Measurements from ENCODE around the gene TCL1A.

The TCL1A gene

GRCh38 chr14:95697764-95698163, 16.2 kb downstream of the TCL1A start:
- no peaks in the 10 kb centered on the region for H3K36me3 ChIP-seq
- no peaks in the 10 kb centered on the region for H3K9me3 ChIP-seq
- no peak for TF ChIP-seq CTCF (IDR thresholded peaks at IDR 0.05)
- no peak overlapping the region for H3K4me3 ChIP-seq (ENCODE audit: low read depth in 1 of 2, low read length in 1 of 2)
- H3K27ac ChIP-seq: no peak overlapping the region
- H3K4me1 ChIP-seq (ENCODE audit: control insufficient read depth in 1 of 2, insufficient read depth in 1 of 2, low read depth in 1 of 2, low read length in 1 of 2): no peaks in the 10 kb centered on the region
- peaks cover 43% of the 10 kb centered on the region for H3K27me3 ChIP-seq

- Histone ChIP-seq H3K36me3 (no peaks in the 10 kb centered on the region), H3K9me3 (no peaks in the 10 kb centered on the region), H3K4me1 (ENCODE audit: control insufficient read depth in 1 of 2, insufficient read depth in 1 of 2, low read depth in 1 of 2, low read length in 1 of 2) (no peaks in the 10 kb centered on the region), H3K27ac (no peak overlapping the region), H3K27me3 (peaks cover 33% of the 10 kb centered on the region), H3K4me3 (ENCODE audit: low read depth in 1 of 2, low read length in 1 of 2) (no peak overlapping the region)
- no peak for TF ChIP-seq CTCF (IDR thresholded peaks at IDR 0.05)
Observed at GRCh38 chr14:95696741-95697140, 17.2 kb downstream of the TCL1A start.

DNA sequence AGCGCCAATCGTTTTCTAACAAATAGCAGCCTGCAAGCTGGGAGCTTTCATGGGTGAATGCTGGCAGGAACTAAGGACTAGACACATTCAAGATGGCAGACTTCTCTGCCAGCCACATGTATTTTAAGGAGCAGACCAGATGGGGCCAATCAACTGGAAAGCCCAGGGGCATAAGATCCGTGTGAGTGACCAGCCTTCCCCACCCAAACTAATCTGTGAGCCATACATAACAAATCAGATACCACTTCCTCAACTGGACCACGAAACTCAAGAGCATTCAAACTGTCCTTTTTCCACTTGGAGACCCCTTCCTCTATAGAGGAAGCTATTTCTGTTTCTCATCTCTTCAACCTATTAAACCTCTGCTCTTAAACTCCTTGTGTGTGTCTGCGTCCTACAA, 18.0 kb downstream of the TCL1A start:
- H3K36me3 ChIP-seq: no peaks in the 10 kb centered on the region
- H3K27ac ChIP-seq: no peak overlapping the region
- H3K27me3 ChIP-seq: peaks cover 25% of the 10 kb centered on the region
- H3K4me3 ChIP-seq (ENCODE audit: low read depth in 1 of 2, low read length in 1 of 2): no peak overlapping the region
- no peaks in the 10 kb centered on the region for H3K9me3 ChIP-seq
- H3K4me1 ChIP-seq (ENCODE audit: control insufficient read depth in 1 of 2, insufficient read depth in 1 of 2, low read depth in 1 of 2, low read length in 1 of 2): no peaks in the 10 kb centered on the region
- no peak for TF ChIP-seq CTCF (IDR thresholded peaks at IDR 0.05)

DNA sequence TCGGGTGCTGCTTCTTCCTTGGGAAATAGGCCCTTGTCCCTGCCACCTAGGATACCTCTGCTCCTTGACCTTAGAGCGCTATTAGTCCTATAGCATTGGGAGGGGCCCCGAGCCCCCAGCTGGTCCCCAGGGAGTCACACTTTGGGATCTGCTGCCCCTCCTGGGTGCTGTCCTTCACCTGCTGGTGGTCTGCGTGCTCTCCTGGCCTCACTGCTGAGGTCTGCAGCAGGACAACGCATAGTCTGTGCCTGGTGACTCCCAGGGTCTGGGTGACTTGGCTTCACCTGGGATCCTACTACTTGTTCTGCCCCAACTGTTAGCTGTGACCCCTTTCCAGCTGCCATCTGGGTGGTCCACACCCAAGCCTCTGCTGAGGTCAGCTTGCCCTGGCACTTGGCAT, 18.9 kb downstream of the TCL1A start:
- H3K9me3 ChIP-seq: no peaks in the 10 kb centered on the region
- no peak for TF ChIP-seq CTCF (IDR thresholded peaks at IDR 0.05)

DNA sequence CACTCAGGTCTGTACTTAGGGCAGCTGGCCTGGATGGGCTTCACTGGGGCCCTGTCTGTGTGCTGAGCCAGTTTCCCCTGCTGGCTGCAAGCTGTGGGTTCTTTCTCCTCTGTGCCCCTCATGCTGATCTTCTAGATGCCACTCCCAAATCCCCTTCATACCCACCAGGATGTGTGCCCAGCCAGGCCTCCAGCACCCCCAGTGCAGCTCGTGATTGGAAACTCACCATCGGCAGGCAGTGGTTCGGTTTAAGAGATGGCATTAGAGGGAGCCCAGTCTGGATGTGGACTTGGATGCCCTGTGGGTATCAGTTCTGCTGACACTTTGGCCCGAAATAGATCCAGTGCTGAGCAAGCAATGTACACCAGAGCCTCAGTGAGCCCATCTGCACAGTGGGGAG, 21.8 kb downstream of the TCL1A start:
- TF ChIP-seq CTCF (IDR thresholded peaks at IDR 0.05): no peak
- no peak overlapping the region for H3K27ac ChIP-seq

More for the DNA sequence above, 18.9 kb downstream of the TCL1A start:
- Histone ChIP-seq H3K4me1 (ENCODE audit: control insufficient read depth in 1 of 2, insufficient read depth in 1 of 2, low read depth in 1 of 2, low read length in 1 of 2) (no peaks in the 10 kb centered on the region), H3K27ac (no peak overlapping the region), H3K36me3 (no peaks in the 10 kb centered on the region), H3K4me3 (ENCODE audit: low read depth in 1 of 2, low read length in 1 of 2) (no peak overlapping the region), H3K27me3 (peaks cover 16% of the 10 kb centered on the region)

DNA sequence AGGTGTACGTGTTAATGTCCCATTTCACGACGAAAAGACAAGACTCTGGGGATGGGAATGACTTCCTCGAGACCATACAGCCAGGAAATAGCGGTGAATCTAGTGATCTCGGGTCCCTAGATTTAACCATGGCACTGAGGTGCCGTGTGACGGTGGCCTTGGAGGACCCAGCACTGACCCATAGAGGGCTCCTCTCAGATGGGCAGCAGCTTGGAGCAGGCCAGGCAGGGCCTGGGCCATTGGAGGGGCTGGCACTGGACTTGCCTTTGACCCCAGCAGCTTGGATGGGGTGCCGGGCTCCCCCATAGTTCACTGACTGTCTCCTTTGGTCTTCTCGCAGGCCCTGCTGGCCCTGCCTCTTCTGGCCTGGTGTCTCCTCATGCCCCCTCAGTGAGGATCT, 22.3 kb downstream of the TCL1A start:
- Histone ChIP-seq H3K27ac (no peak overlapping the region), H3K4me3 (ENCODE audit: low read depth in 1 of 2, low read length in 1 of 2) (no peak overlapping the region), H3K36me3 (no peaks in the 10 kb centered on the region), H3K9me3 (no peaks in the 10 kb centered on the region), H3K4me1 (ENCODE audit: control insufficient read depth in 1 of 2, insufficient read depth in 1 of 2, low read depth in 1 of 2, low read length in 1 of 2) (no peaks in the 10 kb centered on the region), H3K27me3 (no peaks in the 10 kb centered on the region)
- TF ChIP-seq CTCF (IDR thresholded peaks at IDR 0.05): no peak

More for the DNA sequence above, 21.8 kb downstream of the TCL1A start:
- H3K36me3 ChIP-seq: no peaks in the 10 kb centered on the region
- H3K9me3 ChIP-seq: no peaks in the 10 kb centered on the region
- no peaks in the 10 kb centered on the region for H3K4me1 ChIP-seq (ENCODE audit: control insufficient read depth in 1 of 2, insufficient read depth in 1 of 2, low read depth in 1 of 2, low read length in 1 of 2)
- H3K27me3 ChIP-seq: no peaks in the 10 kb centered on the region
- H3K4me3 ChIP-seq (ENCODE audit: low read depth in 1 of 2, low read length in 1 of 2): no peak overlapping the region
